ENCODE data around the gene MAGEC1. TPM values are rescaled to one million over a fixed set of nuclear protein-coding genes. Genes with fewer than 3 reads are reported as not detected.

Gene MAGEC1
- total and polyA plus RNA-seq, 12 donors = not detected

GRCh38 chrX:141894733-141895132 is 9.0 kb upstream of the MAGEC1 start:
- Histone ChIP-seq H3K9me3 (replicated peaks in 1 of 3) (no peaks in the 10 kb centered on the region), H3K27me3 (no peaks in the 10 kb centered on the region), H3K36me3 (replicated peaks in 1 of 2) (no peaks in the 10 kb centered on the region), H3K4me1 (replicated peaks in 1 of 2) (no peaks in the 10 kb centered on the region), H3K4me3 (no peak overlapping the region), H3K27ac (no peak overlapping the region)
- intact Hi-C loops (cut with DNase I) = no loop called here
- 58 to 84% (median 73%) methylated on average over 4 to 7 of the region's 7 CpGs for WGBS, 4 donors
- DNase-seq = no peak
- no peak for TF ChIP-seq POLR2A (IDR thresholded peaks at IDR 0.05)
- no peak for TF ChIP-seq CTCF (IDR thresholded peaks at IDR 0.05)

GRCh38 chrX:141897690-141898089 is 6.0 kb upstream of the MAGEC1 start:
- Histone ChIP-seq H3K9me3 (replicated peaks in 1 of 3) (no peaks in the 10 kb centered on the region), H3K4me1 (replicated peaks in 1 of 2) (no peaks in the 10 kb centered on the region), H3K27me3 (no peaks in the 10 kb centered on the region), H3K36me3 (replicated peaks in 1 of 2) (no peaks in the 10 kb centered on the region), H3K27ac (no peak overlapping the region), H3K4me3 (no peak overlapping the region)
- intact Hi-C loops (cut with DNase I) = no loop called here
- DNase-seq = no peak
- WGBS, 4 donors = 68 to 82% (median 74%) methylated on average over 2 of the region's 2 CpGs
- TF ChIP-seq CTCF (IDR thresholded peaks at IDR 0.05) (no peak), POLR2A (IDR thresholded peaks at IDR 0.05) (no peak)

- WGBS, 4 donors = 42 to 83% (median 64%) methylated on average over 4 of the region's 4 CpGs
- no peaks in the 10 kb centered on the region for H3K9me3 ChIP-seq (replicated peaks in 1 of 3)
- H3K4me1 ChIP-seq (replicated peaks in 1 of 2) = no peaks in the 10 kb centered on the region
- H3K4me3 ChIP-seq = no peak overlapping the region
- H3K27ac ChIP-seq = no peak overlapping the region
- TF ChIP-seq CTCF (IDR thresholded peaks at IDR 0.05) (no peak), POLR2A (IDR thresholded peaks at IDR 0.05) (no peak)
- intact Hi-C loops (cut with DNase I) = no loop called here
- DNase-seq = no peak
- H3K36me3 ChIP-seq (replicated peaks in 1 of 2) = no peaks in the 10 kb centered on the region
- H3K27me3 ChIP-seq = peaks cover 1% of the 10 kb centered on the region
Measured at GRCh38 chrX:141902366-141902765, 1.3 kb upstream of the MAGEC1 start.

GRCh38 chrX:141904262-141904661 is 568 bp downstream of the MAGEC1 start:
- intact Hi-C loops (cut with DNase I) = no loop called here

More at GRCh38 chrX:141904262-141904661, 568 bp downstream of the MAGEC1 start:
- DNase-seq = no peak
- no peak overlapping the region for H3K4me3 ChIP-seq
- H3K4me1 ChIP-seq (replicated peaks in 1 of 2) = no peaks in the 10 kb centered on the region
- no peaks in the 10 kb centered on the region for H3K36me3 ChIP-seq (replicated peaks in 1 of 2)
- TF ChIP-seq CTCF (IDR thresholded peaks at IDR 0.05) (no peak), POLR2A (IDR thresholded peaks at IDR 0.05) (no peak)
- H3K27ac ChIP-seq = no peak overlapping the region
- no peaks in the 10 kb centered on the region for H3K9me3 ChIP-seq (replicated peaks in 1 of 3)
- WGBS, 4 donors = 84 to 86% methylated on average over 6 of the region's 6 CpGs; no CpG with 5 or more reads in 2 of the 4 donors
- peaks cover 5% of the 10 kb centered on the region for H3K27me3 ChIP-seq

Data from adrenal gland (tissue), 12 donors.